ENCODE data around the gene CMTM8. TPM values are rescaled to one million over a fixed set of nuclear protein-coding genes. Genes with fewer than 3 reads are reported as not detected.

CMTM8 gene
- total RNA-seq, 1 experiment from 2014 or later: 11.2 TPM

DNA sequence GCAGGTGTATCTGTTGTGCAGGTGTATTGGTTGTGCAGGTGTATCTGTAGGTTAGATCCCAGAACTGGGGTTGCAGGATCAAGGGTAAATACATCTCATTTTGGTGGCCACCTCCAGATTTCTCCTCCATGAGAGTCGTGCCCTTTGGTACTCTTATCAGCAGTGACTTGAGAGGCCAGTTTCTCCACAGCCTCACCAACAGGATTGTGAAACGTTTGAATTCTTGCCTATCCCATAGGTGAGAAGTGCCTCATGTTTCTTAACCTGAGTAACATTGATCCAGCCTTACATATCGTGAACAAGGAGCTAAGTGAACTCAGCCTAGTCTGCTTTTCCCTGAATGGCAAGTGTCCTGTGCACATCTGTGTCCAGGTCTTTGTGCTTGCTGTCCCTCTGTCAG is 55.4 kb downstream of the CMTM8 start:
- no peak for DNase-seq (ENCODE audit: low read depth, low spot score)
- in situ Hi-C loops (cut with HindIII; ENCODE audit: low pct_unique_long_range_greater_than_20kb, low sequenced_read_pairs): no loop called here

DNA sequence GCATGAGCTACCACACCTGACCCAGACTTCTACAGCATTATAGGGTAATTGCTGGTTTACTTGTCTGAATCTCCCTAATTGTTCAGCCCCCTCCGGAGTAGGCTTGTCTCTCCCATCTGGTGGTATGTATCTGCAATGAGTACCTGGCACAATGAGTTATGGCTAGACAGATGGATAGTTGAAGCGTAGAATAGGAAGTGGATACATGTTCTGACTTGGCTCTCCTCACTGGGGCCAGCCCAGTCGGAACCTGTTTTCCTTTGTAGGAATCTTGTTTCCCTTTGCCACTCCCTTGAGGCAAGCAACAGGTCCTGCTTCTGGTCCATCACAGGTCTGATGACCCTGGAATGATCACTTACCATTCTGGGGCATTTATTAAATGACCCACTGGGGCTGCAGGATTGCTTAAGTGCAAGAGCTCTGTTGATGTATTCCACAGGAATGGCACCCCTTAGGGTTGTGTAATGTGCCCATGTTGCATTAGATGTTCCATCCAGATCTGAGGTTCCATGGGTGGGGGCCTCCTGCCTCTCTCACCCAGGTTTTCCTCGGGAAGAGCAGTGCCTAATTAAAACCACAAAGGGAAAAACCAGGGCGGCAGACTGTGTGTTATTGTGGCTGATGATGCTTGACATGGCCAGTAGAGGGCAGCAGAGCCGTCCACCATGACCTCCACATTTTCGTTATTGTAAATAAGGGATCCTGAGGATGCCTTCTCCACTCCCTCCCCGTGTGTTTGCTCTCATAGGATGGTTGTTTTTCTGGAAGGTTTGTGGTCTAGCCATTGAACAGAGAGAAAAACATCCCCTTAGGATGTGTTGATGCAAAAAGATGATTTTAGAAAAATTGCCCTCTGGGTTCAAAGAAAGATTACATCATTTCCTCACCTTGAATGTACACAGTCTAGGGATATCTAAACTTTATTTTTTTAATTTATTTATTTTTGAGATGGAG is 58.0 kb downstream of the CMTM8 start:
- peak; percentile 73 for DNase-seq (ENCODE audit: low read depth, low spot score)
- in situ Hi-C loops (cut with HindIII; ENCODE audit: low pct_unique_long_range_greater_than_20kb, low sequenced_read_pairs): no loop called here

DNA sequence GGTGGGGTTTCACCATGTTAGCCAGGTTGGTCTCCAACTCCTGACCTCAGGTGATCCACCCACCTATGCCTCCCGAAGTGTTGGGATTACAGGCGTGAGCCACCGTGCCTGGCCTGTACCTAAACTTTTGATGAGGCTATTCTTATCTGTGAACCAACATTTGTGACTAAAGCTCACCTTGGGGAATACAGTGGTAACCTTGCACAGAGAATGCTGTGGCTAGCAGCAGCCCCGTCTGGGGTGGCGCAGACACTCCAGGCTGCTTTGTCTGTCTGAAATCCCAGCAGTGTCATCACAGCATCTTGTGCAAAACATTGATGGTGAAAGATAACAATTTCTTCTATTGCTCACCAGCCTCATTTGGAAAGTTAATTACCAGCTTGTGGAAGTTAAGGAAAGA is 58.9 kb downstream of the CMTM8 start:
- in situ Hi-C loops (cut with HindIII; ENCODE audit: low pct_unique_long_range_greater_than_20kb, low sequenced_read_pairs): no loop called here

DNA sequence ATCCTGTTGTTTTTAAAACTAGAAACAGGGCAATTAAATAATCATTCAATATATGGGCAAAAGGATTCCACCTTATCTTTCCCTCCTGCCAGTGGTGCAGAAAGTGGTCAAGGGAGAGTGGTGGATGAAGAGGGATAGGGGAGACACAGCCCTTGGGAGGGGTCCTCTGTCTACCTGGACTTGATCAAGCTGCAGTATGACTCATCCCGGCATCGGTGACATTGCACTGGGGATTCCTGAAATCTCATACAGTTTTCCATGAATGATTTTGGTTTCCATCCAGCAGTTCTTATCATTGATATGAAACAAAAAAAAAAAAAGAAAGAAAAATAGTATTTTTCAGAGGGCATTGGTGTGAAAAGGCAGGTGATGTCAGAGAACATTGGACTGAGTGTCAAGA is 62.9 kb downstream of the CMTM8 start:
- no peak for DNase-seq (ENCODE audit: low read depth, low spot score)
- in situ Hi-C loops (cut with HindIII; ENCODE audit: low pct_unique_long_range_greater_than_20kb, low sequenced_read_pairs): no loop called here

More for the DNA sequence above, 58.9 kb downstream of the CMTM8 start:
- DNase-seq (ENCODE audit: low read depth, low spot score): no peak

DNA sequence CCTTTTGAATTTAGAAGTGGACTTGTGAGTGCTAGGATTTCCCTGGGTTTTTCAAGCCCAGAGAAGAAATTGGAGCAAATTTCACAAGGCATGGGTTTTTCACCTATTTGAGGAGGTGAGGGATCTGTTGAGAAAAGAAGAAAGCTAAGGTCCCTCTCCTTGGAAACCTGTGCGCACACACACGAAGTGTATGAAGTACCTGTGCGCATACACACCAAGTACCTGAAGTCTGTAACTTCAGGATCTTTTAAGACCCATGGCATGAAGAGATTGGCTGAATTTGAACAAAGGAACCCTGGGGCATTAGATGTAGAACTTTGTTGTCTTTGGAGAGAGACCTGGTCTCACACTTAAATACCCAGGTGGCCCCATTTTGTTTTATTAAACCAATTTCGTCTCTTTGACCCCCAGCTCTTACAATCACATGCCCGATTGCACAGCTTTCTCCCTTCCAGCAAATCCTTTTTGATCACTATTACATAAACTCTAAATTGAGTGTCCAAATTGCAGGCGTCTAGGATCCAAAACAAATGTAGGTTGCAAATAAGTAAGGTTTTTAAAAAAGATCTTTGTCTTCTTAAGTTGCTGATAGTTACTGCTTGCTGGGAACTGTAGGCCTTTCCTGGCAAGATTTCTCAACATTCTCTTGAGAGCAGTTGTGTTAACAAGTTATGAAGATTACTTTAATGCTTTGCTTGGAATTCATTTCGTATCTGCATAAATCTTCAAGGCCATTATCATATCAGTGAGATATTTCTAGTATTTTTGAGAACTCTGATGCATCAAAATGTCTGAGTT is 64.3 kb downstream of the CMTM8 start:
- in situ Hi-C loops (cut with HindIII; ENCODE audit: low pct_unique_long_range_greater_than_20kb, low sequenced_read_pairs): no loop called here
- no peak for DNase-seq (ENCODE audit: low read depth, low spot score)

DNA sequence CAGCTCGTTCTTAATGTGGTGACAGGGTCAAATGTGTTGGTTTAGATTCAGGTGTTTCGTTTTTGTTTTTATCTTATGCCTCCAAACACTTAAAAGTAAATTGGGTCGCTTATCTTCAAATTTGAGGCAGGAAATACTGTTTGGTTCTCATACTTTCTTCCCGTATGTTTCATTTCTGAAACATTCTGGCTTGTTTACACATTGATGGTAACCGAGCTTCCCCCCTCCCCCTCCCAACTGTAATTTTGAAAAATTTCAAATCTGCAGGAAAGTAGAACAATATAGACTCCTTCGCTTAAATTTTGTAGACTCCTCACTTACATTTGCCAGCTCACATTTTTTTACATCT is 64.9 kb downstream of the CMTM8 start:
- DNase-seq (ENCODE audit: low read depth, low spot score): no peak
- in situ Hi-C loops (cut with HindIII; ENCODE audit: low pct_unique_long_range_greater_than_20kb, low sequenced_read_pairs): no loop called here

DNA sequence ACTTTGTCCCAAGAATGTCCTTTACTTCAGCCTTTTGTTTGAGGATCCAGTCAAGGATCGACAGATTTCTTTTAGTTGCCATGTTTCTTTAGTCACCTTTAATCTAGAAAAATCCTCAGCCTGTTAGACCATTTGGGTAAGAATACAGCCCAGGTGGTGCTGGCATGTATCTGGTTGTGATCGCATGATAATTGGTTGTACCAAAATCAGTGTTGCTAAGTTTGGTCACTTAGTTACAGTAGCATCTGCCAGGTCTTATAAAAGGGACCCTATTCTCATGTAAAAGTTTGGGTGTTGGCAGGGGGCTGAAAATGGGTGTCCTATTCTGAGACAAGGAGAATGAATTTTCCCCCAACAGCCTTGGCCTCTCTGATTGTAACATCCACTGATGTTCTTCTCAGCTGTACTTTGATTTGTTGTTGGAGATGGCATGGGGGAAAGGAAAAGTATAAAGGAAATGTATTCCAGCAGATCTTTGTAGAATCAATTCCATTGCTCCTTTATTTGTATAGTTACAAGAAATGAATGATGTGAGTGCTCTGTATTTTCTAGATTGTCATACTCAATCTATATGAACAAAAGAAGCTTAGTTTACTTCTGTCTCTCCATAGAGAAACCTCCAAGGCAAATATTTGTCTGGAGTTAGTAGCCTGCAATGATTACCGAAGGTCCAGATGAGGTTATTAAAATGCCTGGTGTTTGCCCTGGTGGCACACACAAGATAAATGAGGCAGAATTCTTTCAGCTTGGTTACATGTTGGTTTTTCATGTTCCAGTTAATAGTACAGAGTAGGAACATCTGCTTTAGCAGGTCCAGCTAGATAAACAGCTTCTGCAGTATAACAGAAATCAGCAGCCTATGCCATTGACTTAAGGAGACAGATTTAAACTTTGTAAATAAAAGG is 65.7 kb downstream of the CMTM8 start:
- in situ Hi-C loops (cut with HindIII; ENCODE audit: low pct_unique_long_range_greater_than_20kb, low sequenced_read_pairs): no loop called here
- no peak for DNase-seq (ENCODE audit: low read depth, low spot score)

DNA sequence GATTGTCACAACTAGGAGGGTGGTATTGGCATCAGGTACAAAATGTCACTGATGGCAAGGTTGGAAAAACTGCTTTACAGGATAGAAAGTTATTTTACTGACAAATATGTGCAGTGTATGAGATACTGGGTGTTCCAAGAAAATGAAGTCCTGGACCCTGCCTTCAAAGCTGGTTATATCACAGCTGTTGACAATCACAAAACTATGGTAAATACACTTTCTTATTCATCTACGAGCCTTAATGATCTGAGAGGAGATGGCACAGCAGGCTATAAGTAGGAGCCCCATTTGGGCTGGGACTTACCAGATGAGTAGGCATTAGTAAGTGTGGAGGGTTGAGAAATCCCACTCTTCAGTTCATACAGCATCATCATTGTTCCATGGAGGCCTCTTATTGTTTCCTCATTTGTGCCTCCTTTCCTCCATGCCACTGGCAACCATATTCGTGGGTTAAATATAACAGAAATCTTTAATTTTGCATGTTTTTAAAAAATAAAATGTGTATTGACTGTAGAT is 66.9 kb downstream of the CMTM8 start:
- no peak for DNase-seq (ENCODE audit: low read depth, low spot score)
- in situ Hi-C loops (cut with HindIII; ENCODE audit: low pct_unique_long_range_greater_than_20kb, low sequenced_read_pairs): no loop called here

DNA sequence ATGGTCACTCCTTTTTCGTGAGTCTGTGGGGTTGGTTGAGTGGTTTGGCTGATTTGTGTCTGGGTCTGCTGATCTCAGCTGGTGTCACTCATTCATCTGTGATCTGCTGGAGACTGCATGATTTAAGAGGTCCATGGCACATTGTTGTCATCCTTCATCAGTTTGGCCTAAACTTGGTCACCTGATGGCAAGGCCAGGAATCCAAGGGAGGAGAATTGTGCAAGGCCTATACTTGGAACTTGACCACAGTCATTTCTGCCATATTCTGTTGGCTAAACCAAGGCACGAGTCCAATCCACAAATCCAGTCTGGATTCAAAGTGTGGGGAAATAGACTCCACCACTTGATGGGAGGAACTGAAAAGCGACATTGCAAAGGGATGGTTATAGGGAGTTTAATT is 67.6 kb downstream of the CMTM8 start:
- in situ Hi-C loops (cut with HindIII; ENCODE audit: low pct_unique_long_range_greater_than_20kb, low sequenced_read_pairs): no loop called here
- DNase-seq (ENCODE audit: low read depth, low spot score): no peak

DNA sequence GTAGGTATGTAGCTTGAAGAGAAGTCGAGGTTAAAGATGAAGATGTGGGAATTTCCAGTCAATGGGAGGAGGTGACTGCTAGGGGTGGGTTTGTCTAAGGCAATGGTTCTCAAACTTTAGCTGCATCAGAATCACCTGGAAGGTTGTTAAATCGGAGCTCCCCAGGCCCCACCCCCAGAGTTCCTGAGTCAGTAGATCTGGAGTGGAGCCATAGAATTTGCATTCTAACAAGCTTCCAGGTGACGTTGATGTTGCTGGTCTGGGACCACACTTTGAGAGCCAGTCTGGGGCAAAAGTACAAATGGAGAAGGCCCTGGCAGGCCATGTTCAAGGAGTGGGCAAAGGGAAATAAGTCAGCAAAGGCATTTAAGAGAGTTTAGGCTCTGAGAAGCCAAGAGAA is 69.1 kb downstream of the CMTM8 start:
- no peak for DNase-seq (ENCODE audit: low read depth, low spot score)
- in situ Hi-C loops (cut with HindIII; ENCODE audit: low pct_unique_long_range_greater_than_20kb, low sequenced_read_pairs): no loop called here

DNA sequence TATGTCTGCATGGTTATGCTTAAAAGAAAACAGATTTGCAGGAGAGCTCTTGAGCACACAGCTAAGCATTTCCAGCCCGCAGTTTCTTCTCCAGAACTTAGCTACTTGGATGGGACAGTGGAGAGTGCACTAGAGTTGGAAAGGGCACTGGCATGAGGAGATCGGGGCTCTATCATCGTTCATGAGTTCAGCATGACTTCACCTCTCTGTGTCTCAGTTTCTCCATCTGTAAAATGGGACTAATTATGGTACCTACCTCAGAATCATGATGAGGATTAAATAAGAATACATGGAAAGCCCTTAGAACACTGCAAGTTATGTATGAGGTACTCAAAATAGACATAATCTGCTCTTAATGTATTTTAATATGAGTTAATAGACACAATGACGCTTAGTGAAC is 69.9 kb downstream of the CMTM8 start:
- in situ Hi-C loops (cut with HindIII; ENCODE audit: low pct_unique_long_range_greater_than_20kb, low sequenced_read_pairs): no loop called here
- no peak for DNase-seq (ENCODE audit: low read depth, low spot score)

DNA sequence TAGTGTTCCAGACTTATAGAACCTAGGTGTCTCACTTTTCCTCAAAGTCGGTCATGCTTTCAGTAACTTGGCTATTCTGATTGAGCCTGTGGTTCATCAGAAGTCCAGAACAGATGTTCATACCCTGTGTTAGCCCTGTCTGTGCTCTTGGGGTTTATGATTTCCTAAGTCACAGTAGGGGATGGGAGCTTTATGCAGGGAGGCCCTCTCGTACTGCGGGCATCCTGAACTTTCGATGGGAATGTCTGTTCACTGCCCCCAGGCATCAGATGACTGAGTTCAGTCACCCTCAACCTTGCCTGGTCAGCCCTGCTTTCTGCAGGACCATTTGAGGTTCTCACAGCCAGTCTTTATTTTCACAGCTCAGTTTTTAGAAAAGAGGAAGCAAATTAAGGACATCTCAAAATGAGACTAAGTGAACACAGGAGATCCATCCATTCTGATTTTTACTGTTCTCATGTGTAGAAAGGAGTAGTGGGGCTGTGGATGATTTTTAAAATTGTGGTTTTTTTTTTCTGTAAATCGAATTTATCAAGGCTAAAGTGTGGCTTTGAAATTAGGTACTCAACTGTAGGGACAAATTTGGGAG is 71.3 kb downstream of the CMTM8 start:
- DNase-seq (ENCODE audit: low read depth, low spot score): no peak
- in situ Hi-C loops (cut with HindIII; ENCODE audit: low pct_unique_long_range_greater_than_20kb, low sequenced_read_pairs): no loop called here

DNA sequence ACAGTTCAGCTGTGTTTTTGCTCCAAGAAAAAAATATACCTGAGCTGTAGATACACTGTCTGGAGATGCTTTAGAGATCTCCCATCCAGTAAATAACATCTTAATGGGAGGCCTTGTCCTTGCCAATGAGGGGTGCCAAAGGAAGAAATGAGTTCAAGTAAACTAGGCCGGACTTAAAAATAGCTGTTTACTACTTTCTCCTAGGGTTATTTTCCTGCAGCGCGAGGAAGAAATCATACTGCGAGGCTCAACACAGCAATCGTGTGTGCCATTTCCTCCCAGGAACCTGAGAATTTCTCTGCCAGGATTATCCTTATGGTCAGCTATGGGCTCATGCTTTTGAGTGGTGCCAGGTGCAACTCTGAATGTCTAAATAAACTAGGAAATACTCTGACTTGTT is 71.9 kb downstream of the CMTM8 start:
- in situ Hi-C loops (cut with HindIII; ENCODE audit: low pct_unique_long_range_greater_than_20kb, low sequenced_read_pairs): no loop called here
- DNase-seq (ENCODE audit: low read depth, low spot score): no peak

DNA sequence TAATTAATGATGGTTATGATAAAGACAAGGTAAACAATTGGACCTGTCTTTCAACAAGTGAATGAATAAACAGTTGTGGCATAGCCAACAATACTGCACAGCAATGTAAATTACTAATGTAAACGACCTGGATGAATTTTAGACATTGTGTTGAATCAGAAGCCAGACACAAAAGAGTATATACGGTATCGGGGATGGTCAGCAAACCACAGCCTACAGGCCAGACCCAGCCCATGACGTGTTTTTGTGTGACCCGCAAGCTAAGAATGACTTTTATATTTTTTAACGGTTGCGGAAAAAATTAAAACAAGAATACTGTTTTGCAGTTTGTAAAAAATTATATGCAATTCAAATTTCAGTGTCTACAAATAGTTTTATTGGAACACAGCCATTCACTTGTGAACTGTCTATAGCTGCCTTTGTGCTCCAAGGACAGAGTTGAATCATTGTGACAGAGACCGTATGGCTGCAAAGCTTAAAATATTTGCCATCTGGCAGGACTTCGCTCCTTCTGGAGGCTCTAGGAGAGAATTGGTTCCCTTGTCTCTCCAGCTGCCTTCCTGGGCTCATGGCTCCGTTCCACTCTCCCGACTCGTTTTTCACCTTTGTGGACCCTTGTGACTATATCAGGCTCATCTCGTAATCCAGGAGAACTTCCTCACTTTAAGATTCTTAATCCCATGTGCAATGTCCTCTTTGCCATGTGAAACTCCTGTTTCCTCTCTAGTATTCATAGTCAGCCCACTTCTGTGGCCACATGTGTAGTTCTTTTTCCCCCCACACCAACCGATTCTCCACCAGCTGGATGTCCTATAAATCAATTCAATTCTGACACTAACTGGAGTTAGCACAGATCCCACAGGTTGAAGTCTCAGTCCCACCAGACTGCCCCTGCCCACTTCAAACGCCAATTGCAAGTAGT is 72.7 kb downstream of the CMTM8 start:
- in situ Hi-C loops (cut with HindIII; ENCODE audit: low pct_unique_long_range_greater_than_20kb, low sequenced_read_pairs): no loop called here
- DNase-seq (ENCODE audit: low read depth, low spot score): no peak

DNA sequence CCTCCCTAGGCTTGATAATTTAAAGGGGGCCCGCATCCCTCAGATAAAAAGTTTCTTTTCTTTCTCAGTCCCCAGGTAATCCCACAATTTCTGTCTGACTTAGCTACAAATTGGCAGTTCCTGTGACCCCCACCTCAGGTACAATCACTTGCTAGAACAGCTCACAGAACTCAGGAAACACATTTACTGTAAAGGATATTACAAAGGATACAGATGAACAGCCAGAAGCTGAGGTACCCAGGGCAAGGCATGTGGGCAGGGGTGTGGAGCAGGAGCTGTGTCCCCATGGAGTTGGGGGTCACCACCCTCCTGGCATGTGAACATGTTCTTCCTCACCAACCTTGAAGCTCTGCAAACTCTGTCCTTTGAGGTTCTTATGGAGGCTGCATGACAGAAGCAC is 73.8 kb downstream of the CMTM8 start:
- no peak for DNase-seq (ENCODE audit: low read depth, low spot score)
- in situ Hi-C loops (cut with HindIII; ENCODE audit: low pct_unique_long_range_greater_than_20kb, low sequenced_read_pairs): no loop called here

DNA sequence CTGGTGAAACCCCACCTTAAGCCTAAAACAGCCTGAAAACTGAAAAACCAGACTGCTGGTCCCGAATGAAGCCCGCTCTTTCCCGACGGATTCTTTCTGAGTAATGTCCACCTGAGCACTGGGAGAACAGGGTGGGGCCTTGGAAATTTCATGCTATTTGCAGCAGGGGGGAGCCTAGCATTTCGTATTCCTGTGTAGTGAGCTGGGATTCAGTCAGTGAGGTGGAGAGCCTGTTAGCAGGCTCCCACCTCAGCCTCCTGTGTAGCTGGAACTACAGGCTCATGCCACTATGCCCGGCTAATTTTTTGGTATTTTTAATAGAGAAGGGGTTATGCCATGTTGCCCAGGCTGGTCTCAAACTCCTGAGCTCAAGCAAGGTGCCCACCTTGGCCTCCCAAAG is 74.7 kb downstream of the CMTM8 start:
- in situ Hi-C loops (cut with HindIII; ENCODE audit: low pct_unique_long_range_greater_than_20kb, low sequenced_read_pairs): no loop called here
- no peak for DNase-seq (ENCODE audit: low read depth, low spot score)
